Spleen (tissue), 11 donors: Measurements from ENCODE around the gene CLCN6. TPM values are rescaled to one million over a fixed set of nuclear protein-coding genes. Genes with fewer than 3 reads are reported as not detected.

Experiments used
- DNase-seq: peaks from one replicate; pipeline ENCODE4 v3.0.0-alpha.2; 2020
- H3K27ac ChIP-seq, 8 donors: fragments of 200-600 bp; sonication (generic) in 7 of 8; 1 replicate in 4 of 8; 2 replicates in 4 of 8; pipeline versions ENCODE4 v1.5.0 to v1.8.0; 2016 to 2021; ENCODE audit warnings: inconsistent platforms in 4 of 8, mild to moderate bottlenecking in 4 of 8, moderate library complexity in 1 of 8
- H3K27me3 ChIP-seq, 7 donors: fragments of 200-600 bp; sonication (generic) in 6 of 7; replicated peaks in 1 of 7; 1 replicate in 4 of 7; 2 replicates in 3 of 7; pipeline versions ENCODE4 v1.5.0 to v1.8.0; 2016 to 2021; ENCODE audit warnings: inconsistent platforms in 3 of 7, mild to moderate bottlenecking in 1 of 7
- H3K36me3 ChIP-seq, 6 donors: fragments of 200-600 bp; sonication (generic) in 5 of 6; 1 replicate in 4 of 6; 2 replicates in 2 of 6; pipeline versions ENCODE4 v1.5.0 to v1.8.0; 2016 to 2021; ENCODE audit warnings: inconsistent platforms in 2 of 6
- H3K4me1 ChIP-seq, 6 donors: fragments of 200-600 bp; sonication (generic) in 5 of 6; 1 replicate in 3 of 6; 2 replicates in 3 of 6; pipeline versions ENCODE4 v1.5.0 to v1.8.0; 2016 to 2021; ENCODE audit warnings: inconsistent platforms in 3 of 6
- H3K4me3 ChIP-seq, 8 donors: fragments of 200-600 bp; sonication (generic) in 7 of 8; 1 replicate in 4 of 8; 2 replicates in 4 of 8; pipeline versions ENCODE4 v1.5.0 to v1.8.0; 2016 to 2021; ENCODE audit warnings: inconsistent platforms in 4 of 8, mild to moderate bottlenecking in 4 of 8, moderate library complexity in 2 of 8
- H3K9me3 ChIP-seq, 8 donors: fragments of 200-600 bp; sonication (generic) in 7 of 8; 1 replicate in 4 of 8; 2 replicates in 4 of 8; pipeline versions ENCODE4 v1.5.0 to v1.8.0; 2016 to 2021; ENCODE audit warnings: inconsistent platforms in 4 of 8
- POLR2A ChIP-seq, 3 donors: fragments of 450-650 bp; IDR thresholded peaks; one replicate each; pipeline ENCODE4 v1.5.1; 2017; ENCODE audit warnings: antibody characterized with exemption in 3 of 3, mild to moderate bottlenecking in 1 of 3
- POLR2AphosphoS5 ChIP-seq, 3 donors: sonication (generic); formaldehyde crosslinking; IDR thresholded peaks; one replicate each; pipeline ENCODE4 v1.5.1; 2017; ENCODE audit warnings: antibody characterized with exemption in 3 of 3
- WGBS, 5 donors: extraction: QIAGEN DNeasy Blood & Tissue Kit in 3 of 5; methylation state at CpG; one replicate each; pipeline versions ENCODE4 v1.1.5 to v1.1.7; 2013 to 2018; 5-methylcytosine and 5-hydroxymethylcytosine counted together
- intact Hi-C: fragments of 100-400 bp; cut with DNase I; formaldehyde crosslinking; loops from one replicate; pipeline ENCODE4 v1.15.0; 2023; ENCODE audit warnings: low total_unique reads
- polyA plus RNA-seq, 3 donors: library from polyadenylated mRNA; stranded (reverse); fragments of 200-250 nt; gene quantifications; one replicate each; pipeline ENCODE4 v1.2.1, GENCODE V29; 2013
- total RNA-seq, 7 donors: library from RNA; depleted of rRNA in 3 of 7; stranded (reverse); fragments of >200 nt in 3 of 7; fragmentation: NEBNext Ultra II Directional in 4 of 7; extraction: Animal tissue kit (Norgen Biotek cat#: 25700) in 4 of 7; gene quantifications; one replicate each; pipeline versions ENCODE4 v1.1.0 to v1.2.1, GENCODE V29; 2016 to 2021
- TF ChIP-seq, protein P1 (sequence below), 11 experiments: fragments of 200-600 bp in 7 of 11; fragments of 450-650 bp in 4 of 11; sonication (generic) in 4 of 11; IDR thresholded peaks in 8 of 11; conservative IDR thresholded peaks in 3 of 11; 1 replicate in 7 of 11; 2 replicates in 4 of 11; pipeline versions ENCODE4 v1.4.0 to v1.8.0; 2016 to 2021; ENCODE audit warnings: antibody characterized with exemption in 11 of 11, inconsistent platforms in 4 of 11, mild to moderate bottlenecking in 1 of 11
- donor health status: healthy with polysubstance abuse.
- donor health status: DM: no; HTN: no; CAD: no; lungs with moderate emphysema.
- donor health status: DM: no; HTN: no; CAD: no.
- donor health status: Bipolar disorder and iron deficiency.
- donor health status: healthy.
- donor health status: DM: no; HTN: no; CAD: no.
- donor health status: DM: yes; HTN: yes; CAD: no.

CLCN6 gene
- total and polyA plus RNA-seq, 10 donors, result 6.3 to 34.4 (median 23.2) TPM

DNA sequence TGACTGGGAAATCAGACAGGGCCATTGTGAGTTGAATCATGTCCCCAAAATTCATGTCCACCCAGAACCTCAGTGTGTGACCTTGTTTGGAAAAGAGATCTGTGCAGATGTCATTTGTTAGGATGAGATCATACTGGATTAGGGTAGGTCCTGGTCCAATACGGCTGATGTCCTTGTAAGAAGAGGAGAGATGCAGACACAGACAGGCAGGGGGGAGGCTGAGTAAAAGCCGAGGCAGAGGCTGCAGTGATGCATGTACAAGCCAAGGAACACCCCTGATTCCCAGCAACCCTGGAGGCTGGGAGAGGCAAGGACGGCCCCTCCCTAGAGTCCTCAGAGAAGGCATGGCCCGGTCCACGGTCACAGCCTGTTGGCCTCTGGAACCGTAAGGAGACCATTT, 68.6 kb downstream of the CLCN6 start:
- Histone ChIP-seq H3K4me3 (no peak overlapping the region), H3K4me1 (no peaks in the 10 kb centered on the region), H3K27me3 (peaks cover 0 to 71% (median 0%) of the 10 kb centered on the region in 7 donors), H3K9me3 (no peaks in the 10 kb centered on the region), H3K27ac (peak overlapping the region in 4 of 8 donors; percentile 38 to 64 (median 50)), H3K36me3 (no peaks in the 10 kb centered on the region)
- intact Hi-C loops, result no loop called here
- TF ChIP-seq, protein P1, sequence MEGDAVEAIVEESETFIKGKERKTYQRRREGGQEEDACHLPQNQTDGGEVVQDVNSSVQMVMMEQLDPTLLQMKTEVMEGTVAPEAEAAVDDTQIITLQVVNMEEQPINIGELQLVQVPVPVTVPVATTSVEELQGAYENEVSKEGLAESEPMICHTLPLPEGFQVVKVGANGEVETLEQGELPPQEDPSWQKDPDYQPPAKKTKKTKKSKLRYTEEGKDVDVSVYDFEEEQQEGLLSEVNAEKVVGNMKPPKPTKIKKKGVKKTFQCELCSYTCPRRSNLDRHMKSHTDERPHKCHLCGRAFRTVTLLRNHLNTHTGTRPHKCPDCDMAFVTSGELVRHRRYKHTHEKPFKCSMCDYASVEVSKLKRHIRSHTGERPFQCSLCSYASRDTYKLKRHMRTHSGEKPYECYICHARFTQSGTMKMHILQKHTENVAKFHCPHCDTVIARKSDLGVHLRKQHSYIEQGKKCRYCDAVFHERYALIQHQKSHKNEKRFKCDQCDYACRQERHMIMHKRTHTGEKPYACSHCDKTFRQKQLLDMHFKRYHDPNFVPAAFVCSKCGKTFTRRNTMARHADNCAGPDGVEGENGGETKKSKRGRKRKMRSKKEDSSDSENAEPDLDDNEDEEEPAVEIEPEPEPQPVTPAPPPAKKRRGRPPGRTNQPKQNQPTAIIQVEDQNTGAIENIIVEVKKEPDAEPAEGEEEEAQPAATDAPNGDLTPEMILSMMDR (IDR thresholded peaks at IDR 0.05 in 8 of 11, conservative IDR thresholded peaks at IDR 0.05 in 3 of 11), result no peak
- no peak for TF ChIP-seq POLR2A (IDR thresholded peaks at IDR 0.05)
- no peak for TF ChIP-seq POLR2AphosphoS5 (IDR thresholded peaks at IDR 0.05)
- no peak for DNase-seq
- WGBS, 5 donors, result 71 to 84% (median 75%) methylated on average over 6 of the region's 6 CpGs

DNA sequence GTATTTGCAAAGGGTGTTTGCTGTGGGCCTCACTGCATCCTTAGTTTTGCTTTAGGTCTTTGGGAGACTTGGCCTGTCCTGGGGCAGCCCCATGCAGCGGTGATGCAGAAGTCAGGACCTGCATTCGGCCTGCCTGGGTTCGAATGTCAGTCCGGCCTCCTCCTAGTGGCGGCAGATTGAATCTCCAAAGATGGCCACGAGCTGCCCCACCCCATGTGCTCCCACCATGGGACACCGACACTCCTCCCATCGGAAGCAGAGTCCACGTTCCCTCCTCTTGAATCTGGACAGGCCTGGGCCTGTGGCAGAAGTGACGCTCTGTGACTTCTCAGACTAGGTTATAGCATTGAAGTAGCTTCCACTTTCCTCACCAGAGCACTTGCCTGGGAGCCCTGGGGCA, 69.1 kb downstream of the CLCN6 start:
- no peak for DNase-seq
- H3K27me3 ChIP-seq, result peaks cover 0 to 70% (median 0%) of the 10 kb centered on the region in 7 donors
- TF ChIP-seq POLR2AphosphoS5 (IDR thresholded peaks at IDR 0.05) (no peak), POLR2A (IDR thresholded peaks at IDR 0.05) (no peak)
- TF ChIP-seq, protein P1 (IDR thresholded peaks at IDR 0.05 in 8 of 11, conservative IDR thresholded peaks at IDR 0.05 in 3 of 11), result no peak
- 83 to 97% (median 88%) methylated on average over 8 to 10 of the region's 10 CpGs for WGBS, 5 donors
- peak overlapping the region in 4 of 8 donors; percentile 38 to 64 (median 50) for H3K27ac ChIP-seq
- no peaks in the 10 kb centered on the region for H3K36me3 ChIP-seq
- no peaks in the 10 kb centered on the region for H3K4me1 ChIP-seq
- intact Hi-C loops, result no loop called here
- H3K9me3 ChIP-seq, result no peaks in the 10 kb centered on the region
- no peak overlapping the region for H3K4me3 ChIP-seq

DNA sequence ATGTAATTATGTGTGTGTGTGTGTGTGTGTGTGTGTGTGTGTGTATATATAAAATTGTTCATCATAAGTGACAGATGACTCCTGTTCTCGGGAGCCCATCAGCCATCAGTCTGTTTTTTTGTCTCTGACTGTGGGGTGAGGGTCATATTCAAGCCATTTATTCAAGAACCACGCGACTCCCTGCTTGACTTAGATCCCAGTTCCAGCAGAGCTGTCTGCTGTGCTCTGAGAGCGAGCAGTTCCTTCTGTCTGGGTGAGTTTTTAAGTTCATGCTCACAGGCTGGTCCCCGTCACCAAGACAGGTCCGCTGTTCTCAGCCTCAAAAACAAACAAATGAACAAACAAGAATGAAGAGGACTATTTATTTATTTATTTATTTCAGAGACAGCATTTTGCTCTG, 71.1 kb downstream of the CLCN6 start:
- Histone ChIP-seq H3K36me3 (no peaks in the 10 kb centered on the region), H3K27ac (no peak overlapping the region), H3K27me3 (peaks cover 0 to 60% (median 0%) of the 10 kb centered on the region in 7 donors), H3K4me3 (no peak overlapping the region), H3K9me3 (no peaks in the 10 kb centered on the region), H3K4me1 (peaks cover 0 to under 1% (median 0%) of the 10 kb centered on the region in 6 donors)
- DNase-seq, result no peak
- WGBS, 5 donors, result 59 to 79% (median 75%) methylated on average over 6 of the region's 6 CpGs
- intact Hi-C loops, result no loop called here
- no peak for TF ChIP-seq POLR2A (IDR thresholded peaks at IDR 0.05)
- TF ChIP-seq, protein P1 (IDR thresholded peaks at IDR 0.05 in 8 of 11, conservative IDR thresholded peaks at IDR 0.05 in 3 of 11), result no peak
- TF ChIP-seq POLR2AphosphoS5 (IDR thresholded peaks at IDR 0.05), result no peak

DNA sequence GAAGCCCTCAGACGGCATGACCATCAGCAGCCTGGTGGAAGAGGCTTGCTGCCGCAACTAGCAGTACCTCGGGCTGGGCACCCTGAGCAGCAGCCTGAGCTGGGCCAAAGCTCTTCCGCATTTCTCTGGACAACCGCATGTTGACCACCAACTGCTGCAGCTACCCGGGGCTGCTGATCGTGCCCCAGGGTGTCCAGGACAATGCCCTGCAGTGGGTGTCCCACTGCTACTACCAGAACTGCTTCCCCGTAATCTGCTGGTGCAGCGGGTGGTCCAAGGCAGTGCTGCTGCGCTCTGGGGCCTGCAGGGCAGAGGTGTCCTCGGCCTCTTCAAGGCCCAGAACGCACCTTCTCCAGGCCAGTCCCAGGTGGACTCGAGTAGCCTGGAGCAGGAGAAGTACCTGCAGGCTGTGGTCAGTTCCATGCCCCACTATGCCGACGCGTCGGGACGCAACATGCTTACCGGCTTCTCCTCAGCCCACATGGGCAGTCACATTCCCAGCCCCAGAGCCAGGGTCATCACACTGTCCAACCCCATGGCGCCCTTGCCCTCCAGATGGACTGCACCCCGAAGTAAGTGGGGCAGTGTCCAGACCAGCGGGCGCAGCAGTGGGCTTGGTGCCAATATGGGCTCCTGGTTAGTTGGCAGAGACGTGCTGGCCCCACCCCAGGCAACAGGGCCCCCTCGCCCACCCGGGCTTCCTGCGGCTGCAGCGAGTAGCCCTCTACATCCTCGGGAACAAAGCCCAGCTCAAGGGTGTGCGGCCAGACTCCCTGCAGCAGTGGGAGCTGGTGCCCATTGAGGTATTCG, 72.3 kb downstream of the CLCN6 start:
- TF ChIP-seq POLR2AphosphoS5 (IDR thresholded peaks at IDR 0.05) (no peak), POLR2A (IDR thresholded peaks at IDR 0.05) (no peak)
- TF ChIP-seq, protein P1 (IDR thresholded peaks at IDR 0.05 in 8 of 11, conservative IDR thresholded peaks at IDR 0.05 in 3 of 11), result no peak
- Histone ChIP-seq H3K27ac (no peak overlapping the region), H3K27me3 (peaks cover 0 to 67% (median 0%) of the 10 kb centered on the region in 7 donors), H3K4me1 (peaks cover 0 to 13% (median 7%) of the 10 kb centered on the region in 6 donors), H3K9me3 (no peaks in the 10 kb centered on the region), H3K4me3 (no peak overlapping the region), H3K36me3 (no peaks in the 10 kb centered on the region)
- intact Hi-C loops, result no loop called here
- no peak for DNase-seq
- WGBS, 5 donors, result 80 to 94% (median 85%) methylated on average over 13 to 31 of the region's 31 CpGs
